Peyer's patch (tissue), 4 donors: ENCODE data around the gene TRIM17. TPM values are rescaled to one million over a fixed set of nuclear protein-coding genes. Genes with fewer than 3 reads are reported as not detected.
A peak's percentile ranks its signal among the peaks of the same experiment; 100 is the strongest.

Experiments
- DNase-seq, 3 donors: peaks; one replicate each; pipeline ENCODE4 v3.0.0-alpha.2; 2017 to 2019
- H3K27ac ChIP-seq, 4 donors: fragments of 200-600 bp; sonication (generic); one replicate each; pipeline ENCODE4 v1.5.1; 2016 to 2019
- H3K27me3 ChIP-seq, 2 donors: fragments of 200-600 bp; sonication (generic); one replicate each; pipeline ENCODE4 v1.5.1; 2019
- H3K36me3 ChIP-seq, 3 donors: fragments of 200-600 bp; sonication (generic); one replicate each; pipeline ENCODE4 v1.5.1; 2016 to 2019
- H3K4me1 ChIP-seq, 4 donors: fragments of 200-600 bp; sonication (generic); one replicate each; pipeline ENCODE4 v1.5.1; 2016 to 2019
- H3K4me3 ChIP-seq, 4 donors: fragments of 200-600 bp; sonication (generic); 1 replicate in 3 of 4; 2 replicates in 1 of 4; pipeline ENCODE4 v1.5.1; 2016 to 2019; ENCODE audit warnings: mild to moderate bottlenecking in 1 of 4
- H3K9me3 ChIP-seq, 4 donors: fragments of 200-600 bp; sonication (generic); one replicate each; pipeline ENCODE4 v1.5.1; 2016 to 2019; ENCODE audit warnings: mild to moderate bottlenecking in 1 of 4
- POLR2A ChIP-seq, 2 donors: fragments of 450-650 bp; IDR thresholded peaks; one replicate each; pipeline ENCODE4 v1.5.1; 2017; ENCODE audit warnings: antibody characterized with exemption in 2 of 2, mild to moderate bottlenecking in 2 of 2, moderate library complexity in 2 of 2
- total RNA-seq, 4 donors: library from RNA; depleted of rRNA; stranded (reverse); fragments of >200 nt; gene quantifications; one replicate each; pipeline ENCODE4 v1.1.0, GENCODE V29; 2016
- TF ChIP-seq, protein P1 (sequence below), 6 experiments: fragments of 450-650 bp in 4 of 6; fragments of 200-600 bp in 2 of 6; sonication (generic) in 1 of 6; IDR thresholded peaks; one replicate each; pipeline ENCODE4 v1.5.1; 2017 to 2019; ENCODE audit warnings: antibody characterized with exemption in 6 of 6, mild to moderate bottlenecking in 3 of 6, moderate library complexity in 1 of 6

The TRIM17 gene
- total RNA-seq, 4 donors from 2014 or later, result 2.5 to 2.7 TPM; not detected in 2

DNA sequence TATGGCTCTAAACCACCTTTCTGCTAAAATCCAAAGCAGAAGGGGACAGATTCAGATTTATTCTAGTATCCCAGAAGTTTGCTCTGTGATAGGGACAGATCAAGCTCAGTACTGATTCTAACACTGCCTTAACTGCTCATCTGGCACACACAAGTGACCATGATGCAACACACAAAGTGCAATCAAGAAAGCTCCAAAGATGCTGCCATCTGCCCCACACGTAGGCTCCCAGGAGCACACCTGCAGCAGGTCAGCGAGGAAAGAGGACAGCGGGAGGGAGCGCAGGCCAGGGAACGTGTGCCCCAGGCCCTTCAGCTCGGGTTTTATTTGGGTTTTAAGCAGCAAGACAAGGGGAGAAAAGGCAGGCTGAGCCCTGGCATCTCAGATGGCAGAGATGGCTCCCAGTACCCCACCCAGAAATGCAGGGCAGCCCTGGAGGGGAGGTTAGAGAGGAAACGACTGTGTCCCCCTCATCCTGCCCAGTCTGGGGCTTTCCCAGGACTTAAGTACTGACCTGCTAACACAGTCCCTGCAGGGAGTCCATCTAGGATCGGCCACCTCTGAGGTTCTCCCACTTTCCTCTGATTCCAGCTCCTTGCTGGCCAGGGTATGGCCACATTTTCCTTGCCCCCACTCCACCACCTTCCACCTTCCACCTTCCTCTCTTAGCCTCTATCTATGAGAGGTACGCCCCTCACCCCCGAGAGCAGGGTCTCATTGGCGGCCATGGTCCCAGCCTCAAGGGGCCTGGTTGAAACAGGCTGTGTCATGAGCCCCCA lies 11.3 kb downstream of the TRIM17 start:
- Histone ChIP-seq H3K4me3 (peak overlapping the region; percentile 89 to 99 (median 98)), H3K36me3 (peaks cover 0 to 29% (median 0%) of the 10 kb centered on the region in 3 donors), H3K27me3 (no peaks in the 10 kb centered on the region), H3K4me1 (peaks cover 7 to 45% (median 19%) of the 10 kb centered on the region in 4 donors), H3K9me3 (no peaks in the 10 kb centered on the region), H3K27ac (peak overlapping the region; percentile 88 to 94 (median 90))
- TF ChIP-seq POLR2A (IDR thresholded peaks at IDR 0.05), result no peak
- TF ChIP-seq, protein P1, sequence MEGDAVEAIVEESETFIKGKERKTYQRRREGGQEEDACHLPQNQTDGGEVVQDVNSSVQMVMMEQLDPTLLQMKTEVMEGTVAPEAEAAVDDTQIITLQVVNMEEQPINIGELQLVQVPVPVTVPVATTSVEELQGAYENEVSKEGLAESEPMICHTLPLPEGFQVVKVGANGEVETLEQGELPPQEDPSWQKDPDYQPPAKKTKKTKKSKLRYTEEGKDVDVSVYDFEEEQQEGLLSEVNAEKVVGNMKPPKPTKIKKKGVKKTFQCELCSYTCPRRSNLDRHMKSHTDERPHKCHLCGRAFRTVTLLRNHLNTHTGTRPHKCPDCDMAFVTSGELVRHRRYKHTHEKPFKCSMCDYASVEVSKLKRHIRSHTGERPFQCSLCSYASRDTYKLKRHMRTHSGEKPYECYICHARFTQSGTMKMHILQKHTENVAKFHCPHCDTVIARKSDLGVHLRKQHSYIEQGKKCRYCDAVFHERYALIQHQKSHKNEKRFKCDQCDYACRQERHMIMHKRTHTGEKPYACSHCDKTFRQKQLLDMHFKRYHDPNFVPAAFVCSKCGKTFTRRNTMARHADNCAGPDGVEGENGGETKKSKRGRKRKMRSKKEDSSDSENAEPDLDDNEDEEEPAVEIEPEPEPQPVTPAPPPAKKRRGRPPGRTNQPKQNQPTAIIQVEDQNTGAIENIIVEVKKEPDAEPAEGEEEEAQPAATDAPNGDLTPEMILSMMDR (IDR thresholded peaks at IDR 0.05), result no peak
- DNase-seq, result peak in 1 of 3 donors; percentile 42

DNA sequence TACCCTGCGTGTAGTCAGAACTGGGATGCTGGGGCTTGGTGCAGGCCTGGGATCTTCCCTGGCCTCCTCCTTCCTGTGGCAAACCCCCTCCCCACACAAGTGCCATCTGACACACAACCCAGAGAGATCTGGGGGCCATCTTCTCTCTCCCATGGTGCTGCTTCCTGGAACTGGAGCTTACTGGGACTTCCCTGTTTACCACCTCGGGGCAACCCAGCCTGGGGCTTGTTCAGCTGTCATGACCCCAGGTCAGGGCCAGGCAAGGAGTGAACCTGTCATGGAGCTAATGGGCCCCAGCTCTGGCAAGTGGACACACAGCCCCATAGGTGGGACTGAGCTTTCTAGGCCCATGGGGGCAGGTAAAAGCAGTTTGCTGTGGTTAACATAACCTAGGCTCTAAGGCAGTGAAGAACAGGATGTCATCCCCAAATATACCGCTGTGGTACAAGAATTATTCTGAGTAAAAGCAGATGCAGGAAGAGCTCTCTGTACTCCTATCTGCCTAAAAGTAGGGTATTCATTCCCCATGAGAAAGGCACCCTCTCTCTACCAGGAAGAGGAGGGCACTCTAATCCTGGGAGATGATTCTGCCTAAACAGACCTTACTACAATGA lies 12.4 kb downstream of the TRIM17 start:
- Histone ChIP-seq H3K4me3 (peak overlapping the region in 1 of 4 donors; percentile 5), H3K27me3 (no peaks in the 10 kb centered on the region), H3K36me3 (peaks cover 0 to 40% (median 0%) of the 10 kb centered on the region in 3 donors), H3K4me1 (peaks cover 7 to 45% (median 19%) of the 10 kb centered on the region in 4 donors), H3K27ac (no peak overlapping the region), H3K9me3 (no peaks in the 10 kb centered on the region)
- no peak for TF ChIP-seq POLR2A (IDR thresholded peaks at IDR 0.05)
- TF ChIP-seq, protein P1 (IDR thresholded peaks at IDR 0.05), result no peak
- DNase-seq, result peak in 1 of 3 donors; percentile 42

DNA sequence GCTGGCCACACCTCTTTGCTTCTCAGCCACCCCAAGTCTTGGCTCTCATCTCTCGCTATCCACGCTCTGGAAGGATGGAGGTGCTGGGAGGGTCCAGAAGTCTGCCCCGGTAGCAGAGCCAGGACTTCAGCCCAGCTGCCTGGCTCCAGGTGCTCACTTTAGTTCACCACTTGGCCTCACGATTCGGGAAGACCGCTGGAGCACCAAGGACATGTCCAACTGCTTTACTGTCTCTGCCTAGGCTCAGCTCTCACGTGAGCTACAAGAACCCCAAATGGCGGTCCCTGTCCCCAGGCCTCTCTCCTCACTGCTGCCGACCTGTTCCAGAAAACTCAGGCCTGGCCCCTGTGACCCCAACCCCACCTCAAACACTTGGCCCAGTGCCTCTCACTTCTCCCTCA lies 13.4 kb downstream of the TRIM17 start:
- peak in 1 of 3 donors; percentile 44 for DNase-seq
- no peaks in the 10 kb centered on the region for H3K27me3 ChIP-seq
- no peak overlapping the region for H3K4me3 ChIP-seq
- no peaks in the 10 kb centered on the region for H3K9me3 ChIP-seq
- TF ChIP-seq, protein P1 (IDR thresholded peaks at IDR 0.05), result no peak
- TF ChIP-seq POLR2A (IDR thresholded peaks at IDR 0.05), result no peak
- H3K4me1 ChIP-seq, result peaks cover 7 to 40% (median 19%) of the 10 kb centered on the region in 4 donors
- no peak overlapping the region for H3K27ac ChIP-seq
- peaks cover 0 to 47% (median 0%) of the 10 kb centered on the region in 3 donors for H3K36me3 ChIP-seq

DNA sequence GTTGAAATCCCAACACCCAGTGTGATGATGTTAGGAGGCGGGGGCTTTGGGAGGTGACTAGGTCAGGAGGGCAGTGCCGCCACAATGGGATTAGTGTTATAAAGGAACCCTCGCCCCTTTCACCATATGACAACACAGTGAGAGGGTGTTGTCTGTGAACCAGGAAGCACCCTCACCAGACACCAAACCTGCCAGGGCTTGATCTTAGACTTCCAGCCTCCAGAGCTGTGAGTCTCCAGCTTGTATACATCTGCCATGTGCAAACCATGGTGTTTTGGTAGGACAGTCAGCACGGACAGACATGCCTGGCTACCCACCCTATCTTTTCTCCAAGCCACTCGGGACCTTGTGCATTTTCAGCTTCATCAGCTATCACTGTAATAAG lies 14.0 kb downstream of the TRIM17 start:
- DNase-seq, result peak in 1 of 3 donors; percentile 23
- no peaks in the 10 kb centered on the region for H3K9me3 ChIP-seq
- TF ChIP-seq POLR2A (IDR thresholded peaks at IDR 0.05), result no peak
- TF ChIP-seq, protein P1 (IDR thresholded peaks at IDR 0.05), result no peak

DNA sequence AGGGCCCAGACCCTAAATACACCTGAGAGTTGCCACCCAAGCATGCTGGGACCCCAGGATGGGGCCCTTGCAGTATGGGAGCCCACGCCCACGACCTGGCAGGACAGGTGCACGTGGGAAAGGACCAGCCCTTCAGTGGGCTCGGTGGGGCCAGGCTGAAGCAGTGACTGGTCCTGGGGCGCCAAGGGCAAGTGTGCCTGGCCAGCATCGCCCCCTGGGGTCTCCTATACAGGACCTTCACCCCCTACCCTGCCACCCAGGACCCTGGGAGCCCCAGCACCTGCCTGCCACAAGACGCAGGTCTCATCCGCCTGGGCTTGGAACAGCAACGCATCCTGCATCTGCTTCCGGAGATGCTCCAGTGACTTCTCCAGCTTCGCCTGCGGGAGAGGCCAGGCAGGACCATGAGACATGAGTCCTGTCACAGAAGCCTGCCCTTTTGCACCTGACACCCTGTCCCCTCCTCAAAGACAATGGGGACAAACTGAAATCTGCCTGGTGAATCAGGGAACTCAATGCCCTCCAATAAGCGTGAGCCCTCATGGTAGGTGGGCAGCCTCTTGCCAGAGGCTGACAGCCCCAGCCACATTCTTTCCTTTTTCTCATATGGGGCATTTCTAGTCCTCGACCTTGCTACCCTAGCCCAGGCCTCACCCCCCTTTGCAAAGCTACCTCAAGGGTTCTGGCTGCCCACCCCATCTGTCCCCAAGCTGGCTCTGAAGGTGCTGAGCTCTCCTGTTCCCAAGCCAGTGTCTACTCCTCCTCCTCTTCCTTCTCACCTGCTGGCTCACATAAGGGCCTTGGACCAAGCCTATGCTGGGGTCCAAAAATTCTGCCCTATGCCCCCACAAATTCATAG lies 14.7 kb downstream of the TRIM17 start:
- peaks cover 4 to 29% (median 16%) of the 10 kb centered on the region in 4 donors for H3K4me1 ChIP-seq
- peaks cover 0 to 60% (median 0%) of the 10 kb centered on the region in 3 donors for H3K36me3 ChIP-seq
- peak in 1 of 3 donors; percentile 34 for DNase-seq
- no peaks in the 10 kb centered on the region for H3K9me3 ChIP-seq
- no peak overlapping the region for H3K4me3 ChIP-seq
- no peak overlapping the region for H3K27ac ChIP-seq
- TF ChIP-seq POLR2A (IDR thresholded peaks at IDR 0.05), result no peak
- TF ChIP-seq, protein P1 (IDR thresholded peaks at IDR 0.05), result no peak
- no peaks in the 10 kb centered on the region for H3K27me3 ChIP-seq

More for the DNA sequence above, 14.0 kb downstream of the TRIM17 start:
- no peak overlapping the region for H3K27ac ChIP-seq
- no peaks in the 10 kb centered on the region for H3K27me3 ChIP-seq
- H3K4me1 ChIP-seq, result peaks cover 7 to 34% (median 19%) of the 10 kb centered on the region in 4 donors
- H3K4me3 ChIP-seq, result no peak overlapping the region
- H3K36me3 ChIP-seq, result peaks cover 0 to 53% (median 0%) of the 10 kb centered on the region in 3 donors
